B cell (primary cell): ENCODE data around the gene BCL10. TPM values are rescaled to one million over a fixed set of nuclear protein-coding genes. Genes with fewer than 3 reads are reported as not detected.

Experiments used
- ATAC-seq: fragments of 200-7000 bp; cut with Tn5 transposase; one replicate; pipeline ENCODE4 v1.10.0; 2021; ENCODE audit warnings: low read depth, mild to moderate bottlenecking, moderate number of reproducible peaks, moderate library complexity
- CTCF ChIA-PET: fragments of 350-600 bp; sonication (Branson Sonifier 250); formaldehyde crosslinking; loops from one replicate; lab custom pipeline; 2021; ENCODE audit warnings: antibody characterized with exemption, inconsistent platforms; lab: Charles Lee
- POLR2A ChIA-PET: fragments of 350-600 bp; sonication (Branson Sonifier 250); formaldehyde crosslinking; loops from one replicate; lab custom pipeline; 2021; ENCODE audit warnings: antibody characterized with exemption; lab: Charles Lee
- DNase-seq: peaks from one replicate; pipeline ENCODE4 v3.0.0; 2013
- H2AFZ ChIP-seq: 2 replicates; pipeline ENCODE4 v1.6.1; 2012; ENCODE audit warnings: mild to moderate bottlenecking, low read depth, low read length; ENCODE audit not compliant: insufficient read depth, poor library complexity, severe bottlenecking
- H3K27ac ChIP-seq, 2 donors: 1 replicate in 1 of 2; 2 replicates in 1 of 2; pipeline ENCODE4 v1.5.1; 2012 to 2013; ENCODE audit warnings: low read length in 2 of 2, mild to moderate bottlenecking in 2 of 2, moderate library complexity in 1 of 2
- H3K27me3 ChIP-seq, 4 experiments: fragments of 200-600 bp in 1 of 4; sonication (generic) in 1 of 4; replicated peaks in 1 of 4; 1 replicate in 2 of 4; 2 replicates in 2 of 4; pipeline versions ENCODE4 v1.6.1 to v1.7.0; 2013 to 2016; ENCODE audit warnings: low read length in 3 of 4, mild to moderate bottlenecking in 2 of 4, mixed read lengths in 1 of 4, moderate library complexity in 1 of 4; ENCODE audit not compliant: insufficient read depth in 4 of 4, control insufficient read depth in 3 of 4; ENCODE audit errors: control extremely low read depth in 1 of 4
- H3K36me3 ChIP-seq, 2 experiments: replicated peaks in 1 of 2; 1 replicate in 1 of 2; 2 replicates in 1 of 2; pipeline versions ENCODE4 v1.6.1 to v1.7.1; 2013; ENCODE audit warnings: low read length in 1 of 2; ENCODE audit not compliant: insufficient read depth in 2 of 2, control insufficient read depth in 1 of 2; ENCODE audit errors: control extremely low read depth in 1 of 2, extremely low read depth in 1 of 2
- H3K4me1 ChIP-seq, 2 donors: fragments of 200-600 bp in 1 of 2; sonication (generic) in 1 of 2; 1 replicate in 1 of 2; 2 replicates in 1 of 2; pipeline versions ENCODE4 v1.5.1 to v1.6.1; 2013 to 2017; ENCODE audit warnings: low read length in 2 of 2; ENCODE audit not compliant: control insufficient read depth in 2 of 2, insufficient read depth in 2 of 2
- H3K4me2 ChIP-seq: replicated peaks from 2 replicates; pipeline ENCODE3; 2012; ENCODE audit warnings: mild to moderate bottlenecking, low read depth, low read length; ENCODE audit not compliant: poor library complexity, severe bottlenecking
- H3K4me3 ChIP-seq, 5 experiments: fragments of 200-600 bp in 1 of 5; sonication (generic) in 1 of 5; 1 replicate in 3 of 5; 2 replicates in 2 of 5; pipeline versions ENCODE4 v1.5.1 to v1.7.0; 2011 to 2016; ENCODE audit warnings: low read length in 4 of 5, mild to moderate bottlenecking in 4 of 5, low read depth in 2 of 5, control low read depth in 1 of 5, moderate library complexity in 1 of 5; ENCODE audit not compliant: insufficient read depth in 1 of 5; ENCODE audit errors: control extremely low read depth in 1 of 5, extremely low read depth in 1 of 5
- H3K79me2 ChIP-seq: fragments of 200-600 bp; sonication (generic); one replicate; pipeline ENCODE4 v1.6.0; 2016; ENCODE audit warnings: low read length; ENCODE audit not compliant: control insufficient read depth, insufficient read depth
- H3K9ac ChIP-seq: fragments of 200-600 bp; sonication (generic); 2 replicates; pipeline ENCODE4 v1.6.1; 2017; ENCODE audit warnings: mild to moderate bottlenecking, low read length, moderate library complexity
- H3K9me3 ChIP-seq, 3 donors: one replicate each; pipeline versions ENCODE4 v1.6.1 to v1.7.1; 2013; ENCODE audit warnings: low read length in 2 of 3; ENCODE audit not compliant: control insufficient read depth in 2 of 3, insufficient read depth in 1 of 3; ENCODE audit errors: control extremely low read depth in 1 of 3
- H4K20me1 ChIP-seq: 2 replicates; pipeline ENCODE4 v1.6.0; 2012; ENCODE audit warnings: mild to moderate bottlenecking, low read length; ENCODE audit not compliant: insufficient read depth, control insufficient read depth, poor library complexity, severe bottlenecking
- H3K27ac Mint-ChIP-seq: one replicate; pipeline ENCODE4 v1.8.0; 2021; ENCODE audit warnings: mixed read lengths
- H3K27me3 Mint-ChIP-seq: one replicate; pipeline ENCODE4 v1.8.0; 2021; ENCODE audit warnings: mixed read lengths
- H3K4me1 Mint-ChIP-seq: one replicate; pipeline ENCODE4 v1.8.0; 2021; ENCODE audit warnings: mixed read lengths
- H3K4me3 Mint-ChIP-seq: one replicate; pipeline ENCODE4 v1.8.0; 2021; ENCODE audit warnings: mixed read lengths
- H3K9me3 Mint-ChIP-seq: one replicate; pipeline ENCODE4 v1.8.0; 2022; ENCODE audit warnings: mixed read lengths; ENCODE audit not compliant: insufficient read depth
- EZH2 ChIP-seq: IDR thresholded peaks from 2 replicates; pipeline ENCODE4 v1.6.1; 2012; ENCODE audit warnings: borderline replicate concordance, low read depth, mild to moderate bottlenecking, moderate library complexity, low read length; ENCODE audit not compliant: insufficient read depth, poor library complexity, severe bottlenecking
- WGBS: methylation state at CpG from one replicate; pipeline ENCODE4 v1.1.5; 2013; ENCODE audit warnings: missing lambda C conversion rate; ENCODE audit not compliant: insufficient coverage; 5-methylcytosine and 5-hydroxymethylcytosine counted together
- intact Hi-C: fragments of 100-400 bp; cut with micrococcal nuclease; formaldehyde crosslinking; loops from one replicate; pipeline ENCODE4 v1.10.0; 2022
- polyA minus RNA-seq: library from RNA; depleted of rRNA, polyadenylated mRNA; stranded (reverse); fragments of >200 nt; gene quantifications from 2 replicates; pipeline ENCODE4 v1.2.3, GENCODE V29; 2012
- polyA plus RNA-seq: library from polyadenylated mRNA; depleted of rRNA; stranded (reverse); fragments of >200 nt; gene quantifications from 2 replicates; pipeline ENCODE4 v1.2.3, GENCODE V29; 2012
- total RNA-seq, 2 donors: library from RNA; stranded (reverse); fragments of 120-200 nt in 1 of 2; gene quantifications; 1 replicate in 1 of 2; 2 replicates in 1 of 2; pipeline versions ENCODE4 v1.2.3 to v1.2.4, GENCODE V29; 2013 to 2022
- TF ChIP-seq, protein P1 (sequence below): fragments of 200-600 bp; IDR thresholded peaks from one replicate; pipeline ENCODE4 v1.8.0; 2022; ENCODE audit warnings: antibody characterized with exemption, mild to moderate bottlenecking

The BCL10 gene
- 60.5 and 64.4 TPM in 2 replicates for total RNA-seq
- 61.6 TPM for total RNA-seq (2013)
- polyA plus RNA-seq, result 26.2 and 43.6 TPM in 2 replicates
- polyA minus RNA-seq, result 32.5 and 50.2 TPM in 2 replicates

DNA sequence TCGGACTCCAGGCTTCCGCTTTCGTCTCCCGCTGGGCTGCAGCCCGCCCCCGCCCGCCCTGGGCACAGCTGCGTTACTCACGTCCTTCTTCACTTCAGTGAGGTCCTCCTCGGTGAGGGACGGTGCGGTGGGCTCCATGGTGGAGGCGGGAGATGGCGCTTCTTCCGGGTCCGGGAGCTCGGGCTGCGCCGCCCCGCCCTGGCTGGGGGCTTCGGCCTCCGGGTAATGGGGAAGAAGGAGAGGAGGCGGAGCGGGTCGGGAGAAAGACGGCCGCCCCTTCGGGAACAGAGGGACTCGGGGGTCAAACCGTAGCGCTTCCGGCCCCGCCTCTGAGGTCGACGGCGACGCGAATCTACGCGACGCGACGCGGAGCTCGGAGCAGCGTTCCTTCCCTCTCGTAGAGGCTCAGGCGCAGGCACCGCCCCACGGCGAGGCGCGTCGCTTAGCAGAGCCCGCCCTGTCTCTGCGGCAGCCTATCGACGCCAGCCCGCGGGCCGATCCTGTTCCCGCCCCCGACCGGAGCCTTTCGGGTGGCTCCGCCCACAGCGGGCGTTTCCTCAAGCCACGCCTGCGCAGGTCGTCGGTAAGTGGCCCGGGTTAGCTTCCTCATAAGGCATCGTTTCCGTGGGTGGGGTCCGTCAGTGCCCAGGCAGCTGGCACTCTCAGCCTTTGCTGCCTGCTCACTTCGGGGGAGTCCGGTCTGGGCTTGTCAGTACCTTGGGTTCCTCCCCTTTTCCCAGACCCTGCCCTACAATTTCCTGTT is at the start of gene BCL10:
Gene BCL10 (minus strand): TSS at position 418 of the 763 bp plus-strand sequence. CDS start 280 bp downstream, at position 138.
- Mint-ChIP-seq H3K27me3 (no peaks in the 10 kb centered on the region), H3K9me3 (no peaks in the 10 kb centered on the region), H3K4me3 (peak within 1 kb of the TSS; percentile 96), H3K4me1 (peaks cover 55% of the 10 kb centered on the region), H3K27ac (peak within 1 kb of the TSS; percentile 97)
- TF ChIP-seq, protein P1, sequence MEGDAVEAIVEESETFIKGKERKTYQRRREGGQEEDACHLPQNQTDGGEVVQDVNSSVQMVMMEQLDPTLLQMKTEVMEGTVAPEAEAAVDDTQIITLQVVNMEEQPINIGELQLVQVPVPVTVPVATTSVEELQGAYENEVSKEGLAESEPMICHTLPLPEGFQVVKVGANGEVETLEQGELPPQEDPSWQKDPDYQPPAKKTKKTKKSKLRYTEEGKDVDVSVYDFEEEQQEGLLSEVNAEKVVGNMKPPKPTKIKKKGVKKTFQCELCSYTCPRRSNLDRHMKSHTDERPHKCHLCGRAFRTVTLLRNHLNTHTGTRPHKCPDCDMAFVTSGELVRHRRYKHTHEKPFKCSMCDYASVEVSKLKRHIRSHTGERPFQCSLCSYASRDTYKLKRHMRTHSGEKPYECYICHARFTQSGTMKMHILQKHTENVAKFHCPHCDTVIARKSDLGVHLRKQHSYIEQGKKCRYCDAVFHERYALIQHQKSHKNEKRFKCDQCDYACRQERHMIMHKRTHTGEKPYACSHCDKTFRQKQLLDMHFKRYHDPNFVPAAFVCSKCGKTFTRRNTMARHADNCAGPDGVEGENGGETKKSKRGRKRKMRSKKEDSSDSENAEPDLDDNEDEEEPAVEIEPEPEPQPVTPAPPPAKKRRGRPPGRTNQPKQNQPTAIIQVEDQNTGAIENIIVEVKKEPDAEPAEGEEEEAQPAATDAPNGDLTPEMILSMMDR, result no peak
- no peak for TF ChIP-seq EZH2
- Histone ChIP-seq H3K27ac (peak within 1 kb of the TSS; percentile 99), H3K79me2 (peaks cover 72% of the 10 kb centered on the region), H3K27me3 (no peaks in the 10 kb centered on the region), H3K4me3 (peak within 1 kb of the TSS; percentile 87 to 99 (median 98)), H3K9me3 (no peaks in the 10 kb centered on the region), H3K4me1 (peaks cover 38 to 47% of the 10 kb centered on the region in 2 donors), H3K4me2 (peak within 1 kb of the TSS; percentile 77), H4K20me1 (peaks cover 40% of the 10 kb centered on the region), H3K36me3 (peaks cover 2 to 25% of the 10 kb centered on the region in 2 experiments), H2AFZ (peak within 1 kb of the TSS; percentile 47), H3K9ac (peak within 1 kb of the TSS; percentile 99)
- ATAC-seq (peak; percentile 92), DNase-seq (peak; percentile 99)
- CTCF ChIA-PET, result interaction anchor here (0.9 to 5.5 kb wide), 10 partner anchors 12 to 332 kb away, joined by 3 to 59 read pairs (median 5); partner anchors contain the start of gene C1orf52
- intact Hi-C loops, result loop anchor here (1.0 to 5.0 kb wide), 10 partner anchors 17 to 1636 kb away; partner anchors contain the start of genes C1orf52, CTBS, GNG5 and HS2ST1
- POLR2A ChIA-PET, result interaction anchor here (0.6 to 2.9 kb wide), 14 partner anchors 8 to 1581 kb away, joined by 3 to 26 read pairs (median 4); partner anchors contain the start of genes C1orf52, CTBS, GNG5 and MCOLN2
- WGBS, result under 1% methylated on average over 78 of the region's 78 CpGs

- POLR2A ChIA-PET, result no interaction called here
- DNase-seq (no peak), ATAC-seq (no peak)
- Histone ChIP-seq H3K4me3 (no peak overlapping the region), H3K36me3 (no peaks in the 10 kb centered on the region), H3K9me3 (no peaks in the 10 kb centered on the region), H2AFZ (no peak overlapping the region), H3K9ac (no peak overlapping the region), H3K4me2 (no peak overlapping the region), H3K27ac (no peak overlapping the region), H4K20me1 (no peaks in the 10 kb centered on the region), H3K27me3 (no peaks in the 10 kb centered on the region), H3K79me2 (no peaks in the 10 kb centered on the region), H3K4me1 (peaks cover 11% of the 10 kb centered on the region in 2 donors)
- CTCF ChIA-PET, result no interaction called here
- Mint-ChIP-seq H3K9me3 (no peaks in the 10 kb centered on the region), H3K4me3 (no peak overlapping the region), H3K27me3 (no peaks in the 10 kb centered on the region), H3K4me1 (peaks cover 14% of the 10 kb centered on the region), H3K27ac (no peak overlapping the region)
- no peak for TF ChIP-seq EZH2
- TF ChIP-seq, protein P1, result no peak
- intact Hi-C loops, result no loop called here
Measured at GRCh38 chr1:85325920-85326319, 49.5 kb upstream of the BCL10 start.
